ENCODE data around the gene NELL1.

Gene NELL1

GRCh38 chr11:21456186-21456585 is 786.8 kb downstream of the NELL1 start:
- no peaks in the 10 kb centered on the region for H3K27me3 ChIP-seq (ENCODE audit: control insufficient read depth, insufficient read depth, low read length)
- no peak overlapping the region for H3K4me3 ChIP-seq (ENCODE audit: low read length)
- H3K4me1 ChIP-seq (ENCODE audit: control insufficient read depth, insufficient read depth, low read length): no peaks in the 10 kb centered on the region
- no peak overlapping the region for H3K9ac ChIP-seq (ENCODE audit: low read length)
- H3K36me3 ChIP-seq (ENCODE audit: control insufficient read depth, insufficient read depth, low read length): no peaks in the 10 kb centered on the region
- no peak overlapping the region for H3K27ac ChIP-seq (ENCODE audit: low read depth, low read length)

DNA sequence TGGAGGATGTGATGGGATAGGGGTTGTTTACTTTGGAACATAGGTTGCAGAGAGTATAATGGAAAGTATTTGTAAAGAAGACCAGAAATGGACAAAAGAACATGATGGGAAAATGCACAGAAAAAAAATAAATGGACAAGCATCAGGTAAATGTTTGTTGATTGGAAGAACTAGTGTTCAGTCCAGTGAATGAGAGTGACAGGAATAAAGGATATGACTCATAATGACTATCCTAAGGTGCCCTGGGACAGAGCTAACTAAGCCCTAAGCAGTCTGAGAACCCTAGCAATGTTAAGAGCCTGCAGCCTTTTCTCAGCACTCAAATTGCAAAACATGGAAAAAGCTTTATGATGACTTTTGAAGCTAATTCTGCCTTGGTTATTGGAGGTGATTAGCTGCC is 790.7 kb downstream of the NELL1 start:
- Histone ChIP-seq H3K27ac (ENCODE audit: low read depth, low read length) (no peak overlapping the region), H3K36me3 (ENCODE audit: control insufficient read depth, insufficient read depth, low read length) (no peaks in the 10 kb centered on the region), H3K4me3 (ENCODE audit: low read length) (no peak overlapping the region), H3K27me3 (ENCODE audit: control insufficient read depth, insufficient read depth, low read length) (no peaks in the 10 kb centered on the region), H3K4me1 (ENCODE audit: control insufficient read depth, insufficient read depth, low read length) (no peaks in the 10 kb centered on the region), H3K9ac (ENCODE audit: low read length) (no peak overlapping the region)

- Histone ChIP-seq H3K9ac (ENCODE audit: low read length) (no peak overlapping the region), H3K27ac (ENCODE audit: low read depth, low read length) (no peak overlapping the region), H3K27me3 (ENCODE audit: control insufficient read depth, insufficient read depth, low read length) (no peaks in the 10 kb centered on the region), H3K4me1 (ENCODE audit: control insufficient read depth, insufficient read depth, low read length) (no peaks in the 10 kb centered on the region), H3K36me3 (ENCODE audit: control insufficient read depth, insufficient read depth, low read length) (no peaks in the 10 kb centered on the region), H3K4me3 (ENCODE audit: low read length) (no peak overlapping the region)
Measured at GRCh38 chr11:21461701-21462100, 792.3 kb downstream of the NELL1 start.

DNA sequence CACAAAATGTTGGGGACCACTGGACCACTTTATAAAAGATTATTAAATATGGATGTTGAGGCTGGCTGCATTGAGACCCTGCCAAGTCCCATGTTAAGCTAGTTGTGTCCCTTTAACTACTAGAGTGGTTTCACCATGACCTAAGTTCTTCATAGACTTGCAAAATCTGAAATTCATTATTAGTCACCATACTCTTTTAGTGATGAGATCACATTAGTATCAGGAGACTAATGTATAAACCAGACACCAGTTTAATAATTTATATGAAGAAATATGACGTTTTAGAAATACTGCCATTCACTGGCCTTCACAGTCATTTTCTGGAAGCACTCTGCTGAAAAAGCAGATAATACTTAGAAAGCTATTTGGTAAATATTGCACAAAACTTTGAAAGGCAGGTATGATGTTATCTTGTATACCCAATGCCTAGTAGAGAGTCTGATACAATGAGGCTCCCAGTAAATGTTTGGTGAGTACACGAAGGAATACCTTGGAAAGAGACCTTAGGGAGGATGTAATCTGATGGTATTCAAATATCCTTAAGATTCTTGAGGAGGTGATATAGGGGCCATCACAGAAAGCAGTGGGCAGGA is 795.3 kb downstream of the NELL1 start:
- Histone ChIP-seq H3K4me1 (ENCODE audit: control insufficient read depth, insufficient read depth, low read length) (no peaks in the 10 kb centered on the region), H3K36me3 (ENCODE audit: control insufficient read depth, insufficient read depth, low read length) (no peaks in the 10 kb centered on the region)

DNA sequence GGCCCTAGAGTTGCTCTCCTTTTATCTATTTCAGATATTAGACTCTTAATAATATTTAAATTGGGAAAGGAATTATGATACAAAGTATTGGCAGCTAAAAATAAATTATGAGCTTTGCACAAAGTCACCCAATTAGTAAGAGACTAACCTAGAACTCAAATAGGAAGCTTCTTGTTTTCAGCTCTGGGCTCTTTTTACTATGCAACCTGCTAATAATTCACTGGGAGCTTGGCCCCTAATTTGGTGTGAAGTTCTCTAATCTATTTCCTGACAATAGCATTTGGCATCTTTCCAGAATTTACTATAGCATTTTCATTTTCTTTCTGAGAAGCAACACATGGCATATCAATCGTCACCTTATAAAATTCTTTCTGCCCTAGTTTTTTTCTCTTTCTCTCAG is 795.8 kb downstream of the NELL1 start:
- no peak overlapping the region for H3K27ac ChIP-seq (ENCODE audit: low read depth, low read length)
- H3K9ac ChIP-seq (ENCODE audit: low read length): no peak overlapping the region
- H3K4me1 ChIP-seq (ENCODE audit: control insufficient read depth, insufficient read depth, low read length): no peaks in the 10 kb centered on the region

More for the DNA sequence above, 795.3 kb downstream of the NELL1 start:
- H3K9ac ChIP-seq (ENCODE audit: low read length): no peak overlapping the region
- H3K4me3 ChIP-seq (ENCODE audit: low read length): no peak overlapping the region
- H3K27me3 ChIP-seq (ENCODE audit: control insufficient read depth, insufficient read depth, low read length): no peaks in the 10 kb centered on the region
- H3K27ac ChIP-seq (ENCODE audit: low read depth, low read length): no peak overlapping the region

DNA sequence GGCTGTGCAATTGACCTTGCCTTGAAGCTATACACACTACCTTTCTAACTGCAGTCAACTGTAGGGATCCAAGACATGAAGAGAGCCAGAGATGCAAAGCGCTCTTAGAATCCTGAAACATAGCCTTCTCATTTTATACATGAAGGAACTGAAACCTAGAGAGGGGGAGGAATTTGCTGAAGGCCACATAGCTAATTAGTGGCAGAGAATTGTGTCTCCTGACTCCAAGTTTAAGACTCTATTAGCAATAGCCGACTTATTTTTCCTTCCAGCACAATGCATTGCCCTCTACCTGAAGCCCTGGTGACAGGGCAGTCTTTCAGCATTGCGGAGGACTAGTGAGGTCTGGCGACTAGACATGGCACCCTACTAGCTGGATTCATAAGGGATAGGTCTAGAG is 796.5 kb downstream of the NELL1 start:
- H3K36me3 ChIP-seq (ENCODE audit: control insufficient read depth, insufficient read depth, low read length): no peaks in the 10 kb centered on the region
- no peak overlapping the region for H3K9ac ChIP-seq (ENCODE audit: low read length)
- H3K27me3 ChIP-seq (ENCODE audit: control insufficient read depth, insufficient read depth, low read length): no peaks in the 10 kb centered on the region
- no peak overlapping the region for H3K27ac ChIP-seq (ENCODE audit: low read depth, low read length)
- H3K4me3 ChIP-seq (ENCODE audit: low read length): no peak overlapping the region
- H3K4me1 ChIP-seq (ENCODE audit: control insufficient read depth, insufficient read depth, low read length): no peaks in the 10 kb centered on the region

More for the DNA sequence above, 795.8 kb downstream of the NELL1 start:
- H3K36me3 ChIP-seq (ENCODE audit: control insufficient read depth, insufficient read depth, low read length): no peaks in the 10 kb centered on the region
- no peak overlapping the region for H3K4me3 ChIP-seq (ENCODE audit: low read length)
- no peaks in the 10 kb centered on the region for H3K27me3 ChIP-seq (ENCODE audit: control insufficient read depth, insufficient read depth, low read length)

DNA sequence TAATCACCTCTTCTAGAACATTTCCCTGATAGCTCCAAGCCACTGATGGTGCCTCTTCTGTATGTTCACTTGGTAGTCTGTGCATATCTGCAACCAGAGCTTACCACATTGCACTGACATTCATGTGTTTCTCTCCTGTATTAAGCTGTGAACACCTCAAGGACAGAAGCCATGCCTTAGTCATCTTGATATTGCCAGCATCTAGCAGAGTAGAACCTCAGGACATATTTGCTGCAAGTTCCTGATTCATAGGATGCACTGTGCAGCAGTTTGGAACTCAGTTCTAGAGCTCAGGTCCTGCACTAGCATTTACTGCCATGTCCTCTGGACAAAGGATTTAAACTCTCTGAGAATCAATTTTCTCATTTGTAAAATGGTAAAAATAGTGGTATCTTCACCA is 801.1 kb downstream of the NELL1 start:
- no peak overlapping the region for H3K9ac ChIP-seq (ENCODE audit: low read length)
- H3K27ac ChIP-seq (ENCODE audit: low read depth, low read length): no peak overlapping the region
- no peaks in the 10 kb centered on the region for H3K36me3 ChIP-seq (ENCODE audit: control insufficient read depth, insufficient read depth, low read length)
- H3K4me1 ChIP-seq (ENCODE audit: control insufficient read depth, insufficient read depth, low read length): no peaks in the 10 kb centered on the region
- H3K4me3 ChIP-seq (ENCODE audit: low read length): no peak overlapping the region
- H3K27me3 ChIP-seq (ENCODE audit: control insufficient read depth, insufficient read depth, low read length): no peaks in the 10 kb centered on the region

- no peaks in the 10 kb centered on the region for H3K4me1 ChIP-seq (ENCODE audit: control insufficient read depth, insufficient read depth, low read length)
- no peak overlapping the region for H3K9ac ChIP-seq (ENCODE audit: low read length)
- no peak overlapping the region for H3K27ac ChIP-seq (ENCODE audit: low read depth, low read length)
- no peaks in the 10 kb centered on the region for H3K36me3 ChIP-seq (ENCODE audit: control insufficient read depth, insufficient read depth, low read length)
- no peaks in the 10 kb centered on the region for H3K27me3 ChIP-seq (ENCODE audit: control insufficient read depth, insufficient read depth, low read length)
- no peak overlapping the region for H3K4me3 ChIP-seq (ENCODE audit: low read length)
Measured at GRCh38 chr11:21472261-21472660, 802.9 kb downstream of the NELL1 start.

GRCh38 chr11:21474529-21474928 is 805.1 kb downstream of the NELL1 start:
- Histone ChIP-seq H3K4me1 (ENCODE audit: control insufficient read depth, insufficient read depth, low read length) (no peaks in the 10 kb centered on the region), H3K27ac (ENCODE audit: low read depth, low read length) (no peak overlapping the region), H3K9ac (ENCODE audit: low read length) (no peak overlapping the region), H3K27me3 (ENCODE audit: control insufficient read depth, insufficient read depth, low read length) (no peaks in the 10 kb centered on the region), H3K4me3 (ENCODE audit: low read length) (no peak overlapping the region), H3K36me3 (ENCODE audit: control insufficient read depth, insufficient read depth, low read length) (no peaks in the 10 kb centered on the region)

GRCh38 chr11:21475276-21475675 is 805.9 kb downstream of the NELL1 start:
- Histone ChIP-seq H3K4me3 (ENCODE audit: low read length) (no peak overlapping the region), H3K27me3 (ENCODE audit: control insufficient read depth, insufficient read depth, low read length) (no peaks in the 10 kb centered on the region), H3K9ac (ENCODE audit: low read length) (no peak overlapping the region), H3K27ac (ENCODE audit: low read depth, low read length) (no peak overlapping the region), H3K36me3 (ENCODE audit: control insufficient read depth, insufficient read depth, low read length) (no peaks in the 10 kb centered on the region), H3K4me1 (ENCODE audit: control insufficient read depth, insufficient read depth, low read length) (no peaks in the 10 kb centered on the region)

DNA sequence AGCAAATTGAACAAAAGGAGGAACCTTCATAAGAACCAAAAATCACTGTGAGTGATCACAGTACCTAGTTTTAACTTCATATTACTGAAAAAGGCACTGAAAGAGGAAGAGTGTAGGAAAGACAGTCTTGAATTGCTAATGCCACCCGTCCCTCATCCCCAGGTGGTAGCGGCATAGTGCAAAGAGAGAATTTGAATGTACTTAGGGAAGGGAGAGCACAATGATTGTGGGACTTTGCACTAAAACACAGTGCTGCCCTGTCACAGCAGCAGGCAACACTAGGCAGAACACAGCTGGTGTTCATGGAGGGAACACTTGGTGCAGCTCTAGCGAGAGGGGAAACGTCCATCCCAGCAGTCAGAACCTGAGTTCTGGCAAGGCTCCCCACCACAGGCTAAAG is 807.2 kb downstream of the NELL1 start:
- no peak overlapping the region for H3K9ac ChIP-seq (ENCODE audit: low read length)
- no peaks in the 10 kb centered on the region for H3K27me3 ChIP-seq (ENCODE audit: control insufficient read depth, insufficient read depth, low read length)

DNA sequence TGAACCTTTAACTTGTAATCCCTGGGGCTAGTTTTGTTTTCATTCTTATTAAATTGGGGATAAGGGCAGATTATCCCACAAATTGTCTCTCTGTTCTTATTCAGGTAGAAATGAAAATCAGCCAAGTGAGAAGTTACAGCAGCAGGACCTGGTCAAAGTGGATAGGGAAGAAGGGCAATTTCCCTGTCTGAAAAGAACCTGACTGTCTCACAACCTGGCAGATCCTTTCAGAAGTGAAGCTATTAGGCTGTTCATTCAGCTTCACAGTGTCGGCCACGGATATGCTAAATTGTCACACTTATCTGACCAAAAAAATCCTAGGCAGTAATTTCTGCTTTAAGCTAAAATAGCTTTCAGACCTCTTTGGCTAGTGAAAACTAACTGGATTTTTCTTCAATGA is 810.9 kb downstream of the NELL1 start:
- no peaks in the 10 kb centered on the region for H3K36me3 ChIP-seq (ENCODE audit: control insufficient read depth, insufficient read depth, low read length)
- H3K27me3 ChIP-seq (ENCODE audit: control insufficient read depth, insufficient read depth, low read length): no peaks in the 10 kb centered on the region
- no peak overlapping the region for H3K27ac ChIP-seq (ENCODE audit: low read depth, low read length)
- H3K4me3 ChIP-seq (ENCODE audit: low read length): no peak overlapping the region
- no peaks in the 10 kb centered on the region for H3K4me1 ChIP-seq (ENCODE audit: control insufficient read depth, insufficient read depth, low read length)
- no peak overlapping the region for H3K9ac ChIP-seq (ENCODE audit: low read length)

More for the DNA sequence above, 807.2 kb downstream of the NELL1 start:
- H3K36me3 ChIP-seq (ENCODE audit: control insufficient read depth, insufficient read depth, low read length): no peaks in the 10 kb centered on the region
- H3K27ac ChIP-seq (ENCODE audit: low read depth, low read length): no peak overlapping the region
- H3K4me1 ChIP-seq (ENCODE audit: control insufficient read depth, insufficient read depth, low read length): no peaks in the 10 kb centered on the region
- no peak overlapping the region for H3K4me3 ChIP-seq (ENCODE audit: low read length)

DNA sequence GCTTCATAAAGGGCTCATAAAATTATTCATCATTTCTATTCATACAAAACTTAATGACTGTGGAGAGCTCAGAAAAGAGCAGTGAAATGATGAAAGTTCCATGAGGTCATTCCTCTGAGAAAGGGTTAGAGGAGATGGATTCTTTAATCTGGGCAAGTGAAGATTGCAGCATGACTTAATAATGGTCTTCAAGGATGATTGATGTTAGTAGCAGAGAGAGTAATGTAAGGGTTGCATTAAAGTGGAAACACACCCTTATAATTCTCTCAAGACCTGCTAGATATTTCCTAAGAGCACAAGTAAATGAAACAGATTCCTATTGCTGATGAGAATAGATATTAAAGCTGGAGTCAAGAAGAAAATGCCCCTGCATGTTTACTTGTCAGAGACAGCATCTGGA is 811.9 kb downstream of the NELL1 start:
- H3K27ac ChIP-seq (ENCODE audit: low read depth, low read length): no peak overlapping the region
- no peak overlapping the region for H3K9ac ChIP-seq (ENCODE audit: low read length)
- H3K4me3 ChIP-seq (ENCODE audit: low read length): no peak overlapping the region
- H3K36me3 ChIP-seq (ENCODE audit: control insufficient read depth, insufficient read depth, low read length): no peaks in the 10 kb centered on the region
- H3K27me3 ChIP-seq (ENCODE audit: control insufficient read depth, insufficient read depth, low read length): no peaks in the 10 kb centered on the region
- H3K4me1 ChIP-seq (ENCODE audit: control insufficient read depth, insufficient read depth, low read length): no peaks in the 10 kb centered on the region
